Chondrocyte (in vitro differentiated cells): ENCODE measurements around the gene KTI12. TPM values are rescaled to one million over a fixed set of nuclear protein-coding genes. Genes with fewer than 3 reads are reported as not detected.
A peak's percentile ranks its signal among the peaks of the same experiment; 100 is the strongest.
"Not testable (repeated sequence)": the region's sequence is repeated elsewhere in the genome, so short reads cannot be mapped to it uniquely, and the experiment has no call there.

Experiments used
- DNase-seq: peaks from one replicate; pipeline ENCODE4 v3.0.0; 2021; ENCODE audit warnings: mixed read lengths, low spot score
- H3K27ac Mint-ChIP-seq: one replicate; pipeline ENCODE4 v1.8.0; 2021; ENCODE audit warnings: mild to moderate bottlenecking, moderate library complexity, mixed read lengths; ENCODE audit not compliant: unreplicated experiment
- H3K27me3 Mint-ChIP-seq: 2 replicates; pipeline ENCODE4 v1.8.0; 2021; ENCODE audit warnings: low read depth, mixed read lengths
- H3K36me3 Mint-ChIP-seq: 2 replicates; pipeline ENCODE4 v1.8.0; 2021; ENCODE audit warnings: low read depth, mixed read lengths
- H3K4me1 Mint-ChIP-seq: 2 replicates; pipeline ENCODE4 v1.8.0; 2021; ENCODE audit warnings: low read depth, mild to moderate bottlenecking, mixed read lengths
- H3K4me3 Mint-ChIP-seq: one replicate; pipeline ENCODE4 v1.8.0; 2021; ENCODE audit warnings: mild to moderate bottlenecking, moderate library complexity, mixed read lengths; ENCODE audit not compliant: unreplicated experiment
- H3K9me3 Mint-ChIP-seq: 2 replicates; pipeline ENCODE4 v1.8.0; 2021; ENCODE audit warnings: low read depth, mixed read lengths
- CTCF ChIP-seq: fragments of 200-600 bp; sonication (generic); IDR thresholded peaks from 2 replicates; pipeline ENCODE4 v1.5.0; 2021; ENCODE audit warnings: antibody characterized with exemption, mild to moderate bottlenecking, moderate library complexity
- total RNA-seq: library from RNA; stranded (reverse); gene quantifications from 3 replicates; pipeline ENCODE4 v1.2.1, GENCODE V29; 2021

KTI12 gene
- total RNA-seq, 1 donor from 2014 or later: 10.9 TPM

GRCh38 chr1:52028328-52028727 is 5.3 kb downstream of the KTI12 start:
- no peak overlapping the region for H3K27ac Mint-ChIP-seq
- no peaks in the 10 kb centered on the region for H3K27me3 Mint-ChIP-seq
- peaks cover 30% of the 10 kb centered on the region for H3K4me1 Mint-ChIP-seq
- TF ChIP-seq CTCF: no peak
- no peaks in the 10 kb centered on the region for H3K9me3 Mint-ChIP-seq
- no peak overlapping the region for H3K4me3 Mint-ChIP-seq
- peaks cover 19% of the 10 kb centered on the region for H3K36me3 Mint-ChIP-seq
- DNase-seq: no peak

GRCh38 chr1:52026278-52026677 is 7.3 kb downstream of the KTI12 start:
- no peak for DNase-seq
- Mint-ChIP-seq H3K27me3 (no peaks in the 10 kb centered on the region), H3K27ac (no peak overlapping the region), H3K9me3 (no peaks in the 10 kb centered on the region), H3K4me3 (no peak overlapping the region), H3K4me1 (peaks cover 15% of the 10 kb centered on the region), H3K36me3 (peaks cover 33% of the 10 kb centered on the region)
- TF ChIP-seq CTCF: no peak

- H3K27ac Mint-ChIP-seq: no peak overlapping the region
- H3K36me3 Mint-ChIP-seq: peaks cover 44% of the 10 kb centered on the region
- H3K4me1 Mint-ChIP-seq: no peaks in the 10 kb centered on the region
- H3K27me3 Mint-ChIP-seq: no peaks in the 10 kb centered on the region
- H3K4me3 Mint-ChIP-seq: no peak overlapping the region
- no peak for TF ChIP-seq CTCF
- DNase-seq: no peak
- no peaks in the 10 kb centered on the region for H3K9me3 Mint-ChIP-seq
These were observed 11.5 kb downstream of the KTI12 start for GRCh38 chr1:52022133-52022532.

GRCh38 chr1:52008071-52008809 is 25.4 kb downstream of the KTI12 start:
- no peaks in the 10 kb centered on the region for H3K36me3 Mint-ChIP-seq
- no peak for DNase-seq
- TF ChIP-seq CTCF: no peak
- H3K4me1 Mint-ChIP-seq: peaks cover 35% of the 10 kb centered on the region
- peak overlapping the region; percentile 100 for H3K27ac Mint-ChIP-seq
- no peaks in the 10 kb centered on the region for H3K9me3 Mint-ChIP-seq
- no peaks in the 10 kb centered on the region for H3K27me3 Mint-ChIP-seq
- no peak overlapping the region for H3K4me3 Mint-ChIP-seq

GRCh38 chr1:52007215-52008002 is 26.2 kb downstream of the KTI12 start:
- Mint-ChIP-seq H3K27ac (peak overlapping the region; percentile 100), H3K4me3 (peak overlapping the region; percentile 19), H3K36me3 (no peaks in the 10 kb centered on the region), H3K27me3 (no peaks in the 10 kb centered on the region), H3K4me1 (peaks cover 36% of the 10 kb centered on the region), H3K9me3 (no peaks in the 10 kb centered on the region)
- no peak for TF ChIP-seq CTCF
- DNase-seq: no peak

- DNase-seq, H3K36me3 Mint-ChIP-seq, H3K27me3 Mint-ChIP-seq, H3K9me3 Mint-ChIP-seq: not testable (repeated sequence)
- Mint-ChIP-seq H3K4me3 (peak overlapping the region; percentile 53), H3K27ac (peak overlapping the region; percentile 100), H3K4me1 (peaks cover 40% of the 10 kb centered on the region)
These were observed 27.5 kb downstream of the KTI12 start for GRCh38 chr1:52006081-52006553.

- not testable (repeated sequence) for H3K9me3 Mint-ChIP-seq, DNase-seq
- H3K4me3 Mint-ChIP-seq: peak overlapping the region; percentile 24
These were observed 28.1 kb downstream of the KTI12 start for GRCh38 chr1:52005548-52005947.

More at GRCh38 chr1:52005548-52005947, 28.1 kb downstream of the KTI12 start:
- H3K36me3 Mint-ChIP-seq, H3K27me3 Mint-ChIP-seq: not testable (repeated sequence)
- Mint-ChIP-seq H3K27ac (peak overlapping the region; percentile 100), H3K4me1 (peaks cover 40% of the 10 kb centered on the region)
